ENCODE data around the gene DEUP1. TPM values are rescaled to one million over a fixed set of nuclear protein-coding genes. Genes with fewer than 3 reads are reported as not detected.
A peak's percentile ranks its signal among the peaks of the same experiment; 100 is the strongest.

The DEUP1 gene
- total RNA-seq, 1 experiment from 2014 or later = not detected

DNA sequence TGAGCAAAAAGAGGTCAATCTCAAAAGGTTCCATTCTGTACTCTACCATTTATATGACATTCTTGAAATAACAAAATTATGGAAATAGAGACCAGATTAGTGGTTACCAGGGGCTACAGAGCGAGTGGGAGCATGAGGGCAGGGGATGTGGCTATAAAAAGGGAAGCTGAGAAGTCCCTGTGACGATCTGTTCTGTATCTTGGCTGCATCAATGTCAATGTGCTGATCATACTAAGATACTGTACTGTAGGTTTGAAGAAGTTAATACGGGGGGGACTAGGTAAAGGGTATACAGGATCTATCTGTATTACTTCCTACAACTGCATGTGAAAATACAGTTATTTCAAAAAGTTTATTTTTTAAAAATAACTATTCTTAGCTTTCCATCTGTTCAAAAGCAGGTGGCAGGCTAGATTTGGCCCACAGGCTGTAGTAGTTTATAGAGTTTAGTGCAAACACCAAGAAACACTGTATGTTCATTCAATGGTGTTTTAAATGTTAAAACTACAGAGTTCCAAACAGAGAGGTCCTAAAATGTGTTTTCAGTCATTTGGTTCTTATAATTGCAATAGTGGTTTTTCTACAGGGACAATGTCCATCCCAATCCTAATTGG, 134.5 kb downstream of the DEUP1 start:
- in situ Hi-C loops (cut with HindIII; ENCODE audit: low sequenced_read_pairs) = no loop called here
- DNase-seq (ENCODE audit: low spot score) = no peak

DNA sequence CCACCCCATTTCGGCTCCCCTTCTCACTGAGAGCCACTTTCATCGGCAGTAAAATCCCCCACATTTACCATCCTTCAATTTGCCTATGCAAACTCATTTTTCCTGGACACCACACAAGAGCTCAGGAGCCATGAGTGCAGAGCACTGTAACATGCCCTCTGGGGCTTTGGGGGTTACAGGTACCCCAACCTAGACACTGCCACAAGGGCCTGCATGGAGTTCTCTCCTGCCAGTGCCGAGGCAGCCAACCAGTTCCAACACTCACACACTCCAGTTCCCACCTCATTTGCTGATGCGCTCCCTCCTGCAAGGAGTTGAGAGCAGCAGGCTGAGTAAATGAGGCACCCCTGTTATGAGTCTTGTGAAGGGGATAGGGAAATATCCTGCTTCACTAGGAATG, 136.5 kb downstream of the DEUP1 start:
- in situ Hi-C loops (cut with HindIII; ENCODE audit: low sequenced_read_pairs) = no loop called here
- no peak for DNase-seq (ENCODE audit: low spot score)

DNA sequence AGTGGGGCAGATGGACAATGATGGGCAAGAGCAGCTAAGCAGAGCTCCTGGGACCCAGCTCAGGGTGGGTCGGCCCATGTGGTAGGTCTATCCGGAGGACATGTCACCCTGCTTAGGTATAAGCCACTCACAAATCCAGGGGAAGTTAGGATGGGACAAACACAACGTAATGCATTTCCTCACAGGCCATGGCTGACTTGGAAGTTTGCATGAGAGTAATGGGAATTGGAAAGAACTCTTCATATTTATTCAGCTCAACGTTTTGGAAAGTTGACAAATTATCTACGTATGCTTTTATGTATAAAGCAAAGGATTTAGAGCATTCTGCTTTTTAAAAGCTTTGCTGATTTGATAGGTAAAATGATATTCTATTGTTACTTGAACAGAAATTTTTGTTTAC, 137.7 kb downstream of the DEUP1 start:
- DNase-seq (ENCODE audit: low spot score) = no peak
- in situ Hi-C loops (cut with HindIII; ENCODE audit: low sequenced_read_pairs) = no loop called here

DNA sequence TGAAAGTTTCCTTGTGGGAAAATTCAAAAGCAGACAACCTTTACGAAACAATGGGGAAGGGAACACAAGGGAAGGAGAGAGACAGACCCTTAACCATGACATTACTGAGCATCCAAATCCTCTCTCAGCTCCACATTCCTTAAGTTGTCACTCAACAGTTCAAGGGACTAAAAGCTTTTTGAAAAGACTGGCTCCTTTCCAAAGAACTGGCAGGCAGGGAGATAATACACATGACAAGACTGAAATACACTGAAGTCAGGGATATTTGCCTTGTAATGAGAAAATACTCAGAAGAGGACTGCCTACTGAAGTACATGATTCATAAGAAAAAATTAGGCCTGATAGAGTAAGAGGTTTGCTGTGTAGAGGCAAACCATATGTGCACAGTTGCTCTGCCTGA, 143.6 kb downstream of the DEUP1 start:
- no peak for DNase-seq (ENCODE audit: low spot score)
- in situ Hi-C loops (cut with HindIII; ENCODE audit: low sequenced_read_pairs) = no loop called here

DNA sequence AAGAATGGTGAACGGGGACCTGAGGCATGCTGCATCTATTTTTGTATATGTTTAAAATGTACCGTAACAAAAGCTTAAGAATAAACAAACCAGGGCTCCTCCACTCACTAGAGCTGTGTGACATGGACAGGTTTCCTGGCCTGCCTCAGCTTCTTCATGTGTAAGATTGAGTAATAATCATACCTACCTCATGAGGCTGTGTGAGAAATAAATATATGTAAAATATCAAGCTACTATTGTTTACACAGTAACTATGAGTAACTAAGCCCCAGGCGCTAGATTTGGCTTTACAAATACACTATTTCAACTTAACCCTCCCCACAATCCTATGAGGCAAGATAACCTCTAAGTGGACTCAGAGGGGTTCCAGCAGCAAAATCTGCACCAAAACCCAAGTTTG, 146.3 kb downstream of the DEUP1 start:
- in situ Hi-C loops (cut with HindIII; ENCODE audit: low sequenced_read_pairs) = no loop called here
- DNase-seq (ENCODE audit: low spot score) = no peak

DNA sequence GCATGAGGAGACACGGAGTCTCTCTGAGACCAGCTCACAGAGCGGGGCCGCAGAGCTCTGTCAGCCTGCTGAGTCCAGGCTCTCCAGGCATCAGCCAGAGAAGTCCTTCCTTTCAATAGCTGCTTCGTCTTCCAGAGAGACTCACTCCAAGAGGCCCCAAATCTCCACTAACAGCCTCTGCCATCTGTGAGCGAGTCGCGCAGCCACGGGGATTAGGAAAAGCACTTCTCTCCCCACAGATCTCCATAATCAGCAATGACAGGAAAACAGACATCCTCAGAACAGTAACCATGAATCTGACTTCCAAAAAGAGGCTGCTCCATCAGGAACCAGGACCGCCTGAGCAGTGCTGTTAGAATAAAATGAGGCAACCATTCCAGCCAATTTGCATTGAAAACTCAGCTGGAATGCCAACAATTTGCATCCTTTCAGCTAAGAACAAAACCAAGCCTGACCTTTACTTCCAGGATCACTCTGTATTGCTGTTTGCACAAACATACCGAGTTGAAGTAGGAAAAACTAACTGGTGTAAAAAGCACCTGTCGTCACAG, 147.2 kb downstream of the DEUP1 start:
- in situ Hi-C loops (cut with HindIII; ENCODE audit: low sequenced_read_pairs) = no loop called here
- DNase-seq (ENCODE audit: low spot score) = peak; percentile 15

DNA sequence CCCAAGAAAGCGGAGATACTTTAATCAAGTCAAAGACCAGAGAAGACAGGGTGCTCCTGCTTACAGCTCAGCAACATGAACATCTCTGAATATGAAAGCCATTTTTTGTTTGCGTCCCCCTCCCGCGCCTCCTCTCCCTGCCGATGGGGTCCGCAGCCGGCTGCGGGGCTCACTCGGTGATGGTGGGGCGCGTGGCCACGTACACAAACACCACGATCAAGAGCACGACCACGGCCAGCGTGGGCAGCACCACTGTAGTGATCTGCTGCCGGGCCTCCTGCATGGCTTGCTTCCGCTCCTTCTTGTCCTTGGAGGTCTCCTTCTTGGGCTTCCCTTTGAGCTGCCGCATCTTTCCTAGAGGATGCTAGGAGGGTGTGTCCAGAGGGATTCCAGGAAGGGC, 148.3 kb downstream of the DEUP1 start:
- DNase-seq (ENCODE audit: low spot score) = no peak
- in situ Hi-C loops (cut with HindIII; ENCODE audit: low sequenced_read_pairs) = no loop called here

DNA sequence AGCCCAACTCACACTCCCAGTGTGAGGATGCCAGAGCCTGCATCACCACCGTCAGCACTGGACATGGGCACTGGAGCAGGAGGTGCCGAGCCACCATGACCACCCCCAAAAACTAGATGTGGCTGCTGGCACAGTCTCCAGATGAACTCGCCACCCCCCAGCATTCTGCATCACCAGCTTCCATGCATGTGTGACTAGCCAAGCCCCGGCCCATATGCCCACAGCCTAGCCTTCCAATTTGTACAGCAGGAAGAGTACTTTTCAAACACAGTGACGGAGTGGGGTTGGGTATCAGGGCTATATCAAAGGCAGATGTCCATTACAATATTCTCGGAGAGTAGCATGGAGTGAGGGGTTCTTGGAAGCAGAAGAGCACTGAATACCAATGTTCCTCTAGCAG, 149.7 kb downstream of the DEUP1 start:
- in situ Hi-C loops (cut with HindIII; ENCODE audit: low sequenced_read_pairs) = no loop called here
- no peak for DNase-seq (ENCODE audit: low spot score)

DNA sequence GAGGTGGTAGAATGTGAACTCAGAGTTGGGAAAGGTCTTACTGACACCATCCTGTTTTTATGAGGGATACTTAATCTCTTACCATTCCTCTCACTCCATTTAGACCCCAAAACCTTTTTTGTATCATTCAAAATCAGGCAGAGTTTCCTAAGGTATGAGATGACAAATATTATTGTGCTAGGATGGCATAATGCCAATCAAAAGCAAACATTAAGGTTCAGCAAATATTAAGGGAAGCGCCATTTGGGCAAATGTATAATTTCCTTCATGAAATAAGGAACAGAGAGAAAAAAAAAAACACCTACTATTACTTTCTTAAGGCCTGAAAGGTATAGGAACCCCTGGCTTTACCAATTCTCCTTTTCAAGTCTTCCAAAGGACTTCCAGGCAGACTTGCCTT, 150.2 kb downstream of the DEUP1 start:
- in situ Hi-C loops (cut with HindIII; ENCODE audit: low sequenced_read_pairs) = no loop called here
- no peak for DNase-seq (ENCODE audit: low spot score)

DNA sequence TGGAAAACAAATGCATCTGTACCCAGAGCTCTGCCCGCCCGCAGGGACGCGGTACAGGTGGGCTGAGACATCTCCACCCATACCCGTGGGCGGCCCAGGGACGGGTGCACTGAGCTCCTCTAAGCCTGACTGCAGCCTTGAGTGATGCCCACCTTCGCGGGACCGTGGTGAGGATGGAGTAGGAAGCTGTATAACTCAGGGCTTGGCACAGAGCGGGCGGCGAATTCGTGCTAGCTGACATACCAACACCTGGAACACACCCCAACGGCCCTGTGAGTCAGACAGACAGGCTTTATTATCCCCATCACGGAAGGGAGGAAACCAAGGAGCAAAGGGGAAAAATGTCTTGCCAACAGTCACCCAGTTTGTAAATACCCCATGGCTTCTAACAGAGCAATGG, 150.7 kb downstream of the DEUP1 start:
- in situ Hi-C loops (cut with HindIII; ENCODE audit: low sequenced_read_pairs) = no loop called here
- no peak for DNase-seq (ENCODE audit: low spot score)

DNA sequence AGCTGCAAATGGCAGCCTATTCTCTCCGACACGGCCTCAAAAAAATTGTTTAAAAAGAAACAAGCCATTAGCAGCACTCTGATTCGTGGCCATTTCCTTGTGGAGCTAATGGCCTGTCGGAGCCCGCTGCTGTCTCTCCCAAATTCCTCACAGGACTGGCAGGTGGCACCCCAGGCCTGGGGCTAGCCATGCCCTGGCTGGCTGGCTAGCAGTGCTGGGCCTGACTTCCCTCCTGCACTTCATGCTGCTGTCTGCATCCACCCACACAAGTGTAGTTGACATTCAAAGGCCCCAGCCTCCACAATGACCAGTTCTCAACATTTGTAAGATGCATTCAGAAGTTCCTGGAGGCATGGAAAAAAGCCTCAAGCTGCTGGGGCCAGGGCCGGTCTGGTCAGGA, 151.2 kb downstream of the DEUP1 start:
- no peak for DNase-seq (ENCODE audit: low spot score)

DNA sequence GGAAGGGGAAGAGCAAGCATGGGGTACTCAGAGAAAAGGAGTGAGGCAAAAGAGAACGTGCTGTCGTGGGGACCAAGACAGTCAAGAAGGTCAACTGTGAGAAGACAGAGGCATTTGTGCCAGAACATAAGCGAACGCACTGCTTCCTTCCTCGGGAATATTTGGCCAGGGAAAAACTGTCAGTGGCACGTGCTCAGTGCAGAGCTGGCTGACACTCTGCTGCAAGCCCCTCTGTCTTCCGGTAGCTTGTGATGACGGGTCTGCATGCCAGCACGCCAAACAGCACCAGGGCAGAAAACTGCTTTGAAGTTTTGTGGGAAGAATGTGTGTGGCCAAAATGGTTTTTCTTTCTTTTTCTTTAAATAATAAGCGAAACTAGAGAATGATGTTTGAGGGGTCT, 152.0 kb downstream of the DEUP1 start:
- in situ Hi-C loops (cut with HindIII; ENCODE audit: low sequenced_read_pairs) = no loop called here
- DNase-seq (ENCODE audit: low spot score) = no peak

More for the DNA sequence above, 151.2 kb downstream of the DEUP1 start:
- in situ Hi-C loops (cut with HindIII; ENCODE audit: low sequenced_read_pairs) = no loop called here

DNA sequence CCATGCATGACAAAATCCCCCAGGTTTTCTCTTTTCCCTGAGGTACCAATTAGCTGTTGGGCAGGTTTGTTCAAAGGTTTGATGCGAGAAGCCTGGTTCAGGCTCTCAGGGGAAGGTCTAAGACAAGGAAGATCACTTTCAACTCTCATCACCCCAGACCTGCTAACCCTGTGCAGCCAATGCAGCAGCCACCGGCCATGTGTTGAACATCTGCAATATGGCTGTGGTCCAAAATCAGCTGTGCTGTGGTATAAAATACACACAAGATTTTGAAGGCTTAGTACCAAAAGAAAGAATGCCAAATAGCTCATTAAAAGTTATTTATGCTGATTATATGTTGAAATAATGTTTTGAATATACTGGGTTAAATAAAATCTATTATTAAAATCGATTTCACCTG, 154.2 kb downstream of the DEUP1 start:
- no peak for DNase-seq (ENCODE audit: low spot score)
- in situ Hi-C loops (cut with HindIII; ENCODE audit: low sequenced_read_pairs) = no loop called here

DNA sequence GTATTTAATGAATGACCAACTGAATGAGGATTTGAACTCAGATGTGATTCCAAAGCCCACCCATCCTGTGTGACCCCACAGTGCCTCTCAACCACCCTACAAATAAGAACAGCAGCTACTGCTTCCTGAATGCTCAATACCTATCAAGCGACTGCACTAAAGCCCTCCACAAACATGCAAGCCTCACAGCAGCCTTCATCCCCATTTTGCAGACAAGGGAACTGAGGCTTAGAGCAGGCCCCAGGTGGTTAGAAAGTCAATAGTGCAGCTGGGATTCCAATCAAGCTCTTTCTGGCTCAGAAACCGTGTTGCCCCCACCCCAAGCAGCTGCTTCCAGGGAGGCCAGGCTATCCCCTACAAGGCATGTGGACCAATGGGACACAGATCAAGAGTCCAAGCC, 155.4 kb downstream of the DEUP1 start:
- in situ Hi-C loops (cut with HindIII; ENCODE audit: low sequenced_read_pairs) = no loop called here
- no peak for DNase-seq (ENCODE audit: low spot score)

DNA sequence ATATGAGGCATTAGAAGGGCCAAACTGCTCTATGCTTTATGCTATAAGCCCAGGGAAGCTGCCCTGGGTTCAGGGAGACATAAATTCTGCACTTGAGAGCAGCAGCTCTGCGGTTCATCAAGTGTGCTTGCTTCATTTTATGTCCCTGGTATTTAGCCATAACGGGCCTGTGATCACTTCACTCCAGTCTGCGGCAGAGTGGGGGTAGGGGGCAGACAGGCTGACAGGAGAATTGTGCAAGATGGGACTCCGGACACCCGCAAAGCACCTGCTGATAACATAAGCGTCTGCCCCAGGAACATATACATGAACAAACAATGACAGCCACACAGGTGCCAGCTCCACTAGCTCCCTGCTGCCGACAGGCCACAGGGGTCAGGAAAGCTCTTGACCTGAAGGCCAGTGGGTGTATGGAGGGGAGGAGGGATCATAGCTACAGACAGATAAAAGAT, 156.5 kb downstream of the DEUP1 start:
- no peak for DNase-seq (ENCODE audit: low spot score)
- in situ Hi-C loops (cut with HindIII; ENCODE audit: low sequenced_read_pairs) = no loop called here

Other genes with a start within 250 kb of the DEUP1 start
- gene SLC36A4, start 132.8 kb upstream of the DEUP1 start, total RNA-seq (2014; rRNA removed; shearing (Covaris generic)) = 9.5 and 16.0 TPM in 2 replicates
- 7.3 TPM in 1 of 2 replicates, not detected in the other for gene SMCO4, start 212.6 kb downstream of the DEUP1 start, total RNA-seq (2014; rRNA removed; shearing (Covaris generic))

Data from G401 (cell line).